GM15510 (cell line): ENCODE results near the gene SIM2.

Experiments
- POLR2A ChIP-seq: IDR thresholded peaks from 3 replicates; pipeline ENCODE4 v1.6.1; 2011; ENCODE audit warnings: borderline replicate concordance; ENCODE audit not compliant: insufficient read length; ENCODE audit errors: extremely low read depth

Gene SIM2

GRCh38 chr21:36732217-36732616 lies 33.3 kb downstream of the SIM2 start:
- no peak for TF ChIP-seq POLR2A

DNA sequence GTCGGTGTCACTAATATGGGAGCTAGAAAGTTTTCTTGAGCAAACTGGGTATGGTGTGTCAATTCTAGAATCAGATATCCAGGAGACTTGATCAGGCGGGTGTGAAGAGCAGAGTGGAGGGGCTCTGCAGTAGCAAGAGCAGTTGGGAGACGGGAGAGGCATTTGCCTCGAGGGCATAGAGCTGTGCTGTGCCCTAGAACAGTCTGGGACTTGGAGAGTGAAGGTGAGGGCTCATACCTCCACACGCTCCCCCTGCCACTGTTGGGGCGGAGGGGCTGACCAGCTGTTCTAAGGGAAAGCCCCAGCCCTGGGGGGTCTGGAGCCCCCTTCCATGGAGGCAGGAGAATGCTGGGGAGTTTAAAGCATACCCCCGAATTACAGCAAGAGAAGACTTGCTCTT lies 33.8 kb downstream of the SIM2 start:
- no peak for TF ChIP-seq POLR2A

DNA sequence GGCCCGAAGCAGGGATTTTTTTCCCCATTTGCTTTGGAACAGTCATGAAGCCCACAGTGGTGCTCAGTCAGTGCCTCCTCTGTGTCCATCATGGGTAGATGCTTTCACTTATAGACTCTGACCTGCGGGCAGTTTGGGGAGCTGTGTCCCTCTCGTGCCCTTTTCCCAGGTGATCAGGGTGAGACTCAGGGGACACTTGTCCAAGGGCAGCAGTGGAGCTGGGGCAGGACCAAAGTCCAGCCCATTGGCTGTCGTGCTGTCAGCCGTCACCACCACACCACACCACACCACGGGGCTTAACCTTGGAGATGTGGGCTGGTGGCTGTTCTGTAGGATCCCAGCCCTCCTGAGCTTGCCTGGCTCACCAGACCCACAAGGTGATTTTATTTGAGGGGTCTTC lies 34.9 kb downstream of the SIM2 start:
- TF ChIP-seq POLR2A: no peak

DNA sequence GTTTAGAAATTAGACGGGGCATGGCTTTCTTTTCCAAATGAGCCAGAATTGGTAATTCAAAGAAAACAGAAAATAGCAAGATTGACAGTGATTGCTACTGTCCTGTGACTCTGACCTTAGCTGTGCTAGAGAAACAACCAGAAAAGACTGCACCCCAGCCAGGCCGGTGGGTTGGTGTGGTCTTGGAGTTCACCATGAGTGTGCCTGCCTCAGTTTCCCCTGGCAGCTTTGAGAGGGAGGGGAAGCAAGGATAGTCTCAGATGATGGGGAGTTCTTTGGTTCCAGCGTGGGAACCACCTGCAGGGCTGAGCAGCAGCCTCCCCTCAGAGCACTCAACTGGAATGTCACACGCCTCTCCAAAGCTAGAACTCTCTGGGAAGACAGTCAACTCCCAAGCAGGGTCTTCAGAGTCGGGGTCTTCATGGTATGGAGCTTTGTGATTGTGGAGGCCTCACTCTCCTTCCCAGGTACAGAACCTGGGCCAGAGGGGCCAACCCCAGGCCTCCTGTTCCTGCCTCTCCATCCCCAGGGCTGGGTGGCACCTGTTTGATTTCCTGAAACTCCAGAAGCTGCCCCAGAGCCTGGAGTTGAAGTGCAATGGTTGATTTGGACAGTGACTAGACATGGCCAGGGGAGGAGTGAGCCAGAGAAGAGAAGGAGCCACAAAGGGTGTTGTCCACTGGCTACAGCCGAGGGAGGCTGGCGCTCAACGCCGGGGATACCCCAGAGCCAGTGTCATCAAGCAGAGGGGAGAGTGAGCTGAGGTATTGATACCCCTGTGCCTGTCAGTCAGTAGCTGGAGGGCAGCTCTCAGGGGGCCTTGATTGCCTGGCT lies 35.7 kb downstream of the SIM2 start:
- no peak for TF ChIP-seq POLR2A

DNA sequence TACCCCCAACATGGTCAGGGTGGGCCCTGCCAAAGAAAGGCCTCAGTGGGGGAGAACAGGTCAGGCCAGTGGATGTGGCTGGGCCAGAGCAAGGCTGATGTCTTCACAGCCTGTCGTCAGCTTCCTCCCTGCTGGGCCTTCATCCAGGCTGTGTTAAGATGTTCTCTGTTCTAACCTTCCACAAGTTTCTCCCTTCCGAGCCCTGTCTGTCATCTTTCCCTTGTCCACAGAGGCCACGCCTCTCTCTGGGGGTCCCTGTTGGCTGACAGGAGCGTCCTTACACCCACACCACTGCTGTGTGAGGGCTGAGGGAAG lies 36.2 kb downstream of the SIM2 start:
- no peak for TF ChIP-seq POLR2A

DNA sequence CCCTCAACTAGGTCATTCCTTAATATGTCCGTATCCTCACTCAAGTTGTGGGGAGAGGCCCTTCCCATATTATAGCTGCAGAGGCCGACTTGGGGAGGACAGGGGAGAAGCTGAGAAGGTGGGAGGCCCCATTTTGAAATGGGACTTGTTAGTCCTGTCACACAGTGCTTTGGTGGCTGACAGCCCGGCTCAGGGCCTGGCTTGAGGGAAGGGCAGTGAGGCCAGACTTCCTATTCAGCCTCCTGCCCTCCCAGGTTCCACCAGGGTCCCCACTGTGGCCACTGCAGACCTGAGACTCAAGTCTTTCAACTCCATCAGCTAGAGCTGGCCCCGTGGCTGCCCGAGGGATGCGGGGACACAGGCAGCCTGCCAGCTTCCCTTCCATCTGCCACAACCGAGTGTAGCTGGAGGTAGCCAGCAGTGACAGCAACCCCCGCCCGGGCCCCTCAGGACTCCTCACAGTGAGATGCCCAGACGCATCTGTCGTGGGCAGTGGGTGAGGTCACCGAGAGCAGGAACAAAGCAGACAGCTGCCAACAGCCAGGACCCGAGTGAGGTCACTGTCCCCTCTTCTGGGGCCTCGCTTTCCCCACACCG lies 36.9 kb downstream of the SIM2 start:
- TF ChIP-seq POLR2A: no peak

- TF ChIP-seq POLR2A: no peak
Observed at GRCh38 chr21:36738489-36739126, 39.7 kb downstream of the SIM2 start.

DNA sequence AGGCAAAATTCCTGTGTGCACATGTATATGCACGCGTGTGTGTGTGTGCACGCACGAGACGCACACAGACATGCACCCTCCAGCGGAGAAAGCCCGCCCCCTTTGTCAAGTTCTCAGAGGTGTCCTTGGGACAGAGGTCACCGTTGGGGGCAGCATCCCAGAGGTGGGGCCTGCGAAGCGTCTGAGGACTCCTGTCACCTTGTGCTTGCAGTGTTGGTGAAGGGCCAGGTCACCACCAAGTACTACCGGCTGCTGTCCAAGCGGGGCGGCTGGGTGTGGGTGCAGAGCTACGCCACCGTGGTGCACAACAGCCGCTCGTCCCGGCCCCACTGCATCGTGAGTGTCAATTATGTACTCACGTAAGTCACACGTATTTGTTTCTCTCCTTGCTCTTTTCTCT lies 42.6 kb downstream of the SIM2 start:
- TF ChIP-seq POLR2A: no peak

DNA sequence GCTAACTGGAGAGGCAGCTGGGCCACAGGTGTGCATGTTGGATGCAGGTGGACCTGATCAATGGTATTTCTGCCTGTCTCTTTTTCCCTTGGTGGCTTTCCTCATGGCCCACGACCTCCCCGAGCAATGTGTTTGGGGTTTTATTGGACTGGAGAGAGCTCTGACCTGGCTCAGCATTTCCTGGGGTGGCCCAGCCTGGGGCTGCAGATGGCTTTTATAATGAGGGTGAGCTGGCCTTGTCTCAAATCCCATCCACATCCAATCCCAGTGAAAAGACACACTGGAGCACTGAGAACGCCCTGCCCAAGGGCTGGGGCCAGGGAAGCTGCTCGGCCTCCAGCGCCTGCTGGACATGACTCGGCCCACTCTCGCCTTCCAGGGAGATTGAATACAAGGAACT lies 44.1 kb downstream of the SIM2 start:
- TF ChIP-seq POLR2A: no peak

DNA sequence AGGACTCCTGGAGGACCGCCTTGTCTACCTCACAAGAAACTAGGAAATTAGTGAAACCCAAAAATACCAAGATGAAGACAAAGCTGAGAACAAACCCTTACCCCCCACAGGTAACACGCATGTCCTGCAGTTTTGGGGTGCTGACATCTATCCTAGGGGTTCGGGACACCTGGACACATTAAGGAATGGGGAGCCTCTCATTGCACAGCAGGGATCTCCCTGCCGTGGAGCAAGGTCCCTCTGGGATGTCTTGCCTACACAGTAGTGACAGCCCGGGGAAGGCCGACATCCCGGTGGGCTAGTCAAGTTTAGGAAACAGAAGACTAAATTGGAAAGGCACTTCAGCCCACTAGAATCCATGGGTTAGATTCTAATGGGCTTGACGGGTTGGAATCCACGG lies 44.5 kb downstream of the SIM2 start:
- TF ChIP-seq POLR2A: no peak

- TF ChIP-seq POLR2A: no peak
Observed at GRCh38 chr21:36744190-36744559, 45.3 kb downstream of the SIM2 start.

DNA sequence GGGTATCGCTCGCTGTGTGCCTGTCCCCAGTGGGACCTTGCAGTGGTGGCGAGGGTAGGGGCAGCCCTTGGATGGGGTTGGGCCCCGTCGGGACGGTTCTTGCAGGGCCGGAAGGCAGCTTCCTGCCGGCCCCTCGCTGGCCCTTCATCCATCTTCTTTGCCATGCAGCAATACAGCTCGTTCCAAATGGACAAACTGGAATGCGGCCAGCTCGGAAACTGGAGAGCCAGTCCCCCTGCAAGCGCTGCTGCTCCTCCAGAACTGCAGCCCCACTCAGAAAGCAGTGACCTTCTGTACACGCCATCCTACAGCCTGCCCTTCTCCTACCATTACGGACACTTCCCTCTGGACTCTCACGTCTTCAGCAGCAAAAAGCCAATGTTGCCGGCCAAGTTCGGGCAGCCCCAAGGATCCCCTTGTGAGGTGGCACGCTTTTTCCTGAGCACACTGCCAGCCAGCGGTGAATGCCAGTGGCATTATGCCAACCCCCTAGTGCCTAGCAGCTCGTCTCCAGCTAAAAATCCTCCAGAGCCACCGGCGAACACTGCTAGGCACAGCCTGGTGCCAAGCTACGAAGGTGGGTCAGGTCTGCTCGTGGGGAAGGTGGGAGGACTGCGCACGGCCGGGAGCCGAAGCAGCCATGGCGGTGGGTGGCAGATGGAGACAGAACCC lies 45.8 kb downstream of the SIM2 start:
- no peak for TF ChIP-seq POLR2A

DNA sequence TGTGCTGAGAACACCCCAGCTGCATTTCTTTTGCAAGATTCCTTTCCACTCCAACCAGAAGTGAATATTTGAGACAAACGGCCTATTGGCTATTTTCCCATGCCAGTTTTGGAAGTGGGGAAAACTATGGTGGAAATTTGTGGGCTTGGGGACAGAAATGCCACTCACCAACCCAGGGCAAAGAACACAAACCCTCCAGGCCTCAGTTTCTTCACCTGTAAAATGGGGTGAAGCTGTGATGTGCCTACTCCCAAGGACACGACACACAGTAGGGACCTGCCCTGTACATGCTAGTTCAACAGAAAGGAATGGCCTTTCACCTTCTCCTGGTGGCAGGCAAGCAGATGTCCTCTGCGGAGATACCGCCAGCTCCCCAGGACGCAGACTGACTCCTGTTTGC lies 46.5 kb downstream of the SIM2 start:
- no peak for TF ChIP-seq POLR2A

GRCh38 chr21:36747041-36747814 lies 48.3 kb downstream of the SIM2 start:
- TF ChIP-seq POLR2A: no peak

DNA sequence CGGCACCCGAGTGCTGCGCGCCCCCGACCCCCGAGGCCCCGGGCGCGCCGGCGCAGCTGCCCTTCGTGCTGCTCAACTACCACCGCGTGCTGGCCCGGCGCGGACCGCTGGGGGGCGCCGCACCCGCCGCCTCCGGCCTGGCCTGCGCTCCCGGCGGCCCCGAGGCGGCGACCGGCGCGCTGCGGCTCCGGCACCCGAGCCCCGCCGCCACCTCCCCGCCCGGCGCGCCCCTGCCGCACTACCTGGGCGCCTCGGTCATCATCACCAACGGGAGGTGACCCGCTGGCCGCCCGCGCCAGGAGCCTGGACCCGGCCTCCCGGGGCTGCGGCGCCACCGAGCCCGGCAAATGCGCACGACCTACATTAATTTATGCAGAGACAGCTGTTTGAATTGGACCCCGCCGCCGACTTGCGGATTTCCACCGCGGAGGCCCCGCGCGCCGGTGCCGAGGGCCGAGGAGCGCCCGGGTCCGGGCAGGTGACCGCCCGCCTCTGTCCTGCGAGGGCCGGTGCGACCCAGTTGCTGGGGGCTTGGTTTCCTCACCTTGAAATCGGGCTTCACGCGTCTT lies 49.0 kb downstream of the SIM2 start:
- TF ChIP-seq POLR2A: no peak

DNA sequence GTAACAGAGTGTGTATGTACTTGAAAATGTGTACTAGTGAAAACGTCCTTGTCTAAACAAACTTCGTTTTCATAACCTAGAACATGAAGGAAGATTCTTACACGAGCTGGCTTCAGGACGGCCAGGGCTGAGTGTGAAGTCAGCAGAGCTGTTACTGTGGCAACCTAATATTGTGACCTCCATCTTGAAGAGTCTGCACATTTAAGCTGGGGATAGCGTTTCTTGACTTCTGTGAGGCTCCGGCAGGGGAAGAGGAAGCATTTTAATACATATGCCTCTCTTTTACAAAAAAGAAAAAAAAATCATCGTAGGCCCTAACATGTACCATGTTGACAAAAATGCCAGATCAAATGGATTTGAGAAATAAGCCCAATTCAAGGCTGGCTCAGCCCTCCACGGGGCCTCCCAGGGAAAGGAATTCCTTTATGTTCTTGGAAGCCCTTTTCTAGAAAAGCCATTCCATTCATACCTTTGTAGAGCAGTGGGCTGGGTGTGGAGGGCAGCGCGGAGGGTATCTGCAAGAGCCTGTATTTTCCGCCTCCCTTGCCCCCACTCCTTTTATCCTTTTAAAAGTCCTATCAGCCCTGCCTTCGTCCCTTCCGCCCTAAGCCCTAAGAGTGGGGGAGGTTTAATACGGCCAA lies 51.1 kb downstream of the SIM2 start:
- TF ChIP-seq POLR2A: no peak
